ENCODE results near the gene MRTFA. TPM values are rescaled to one million over a fixed set of nuclear protein-coding genes. Genes with fewer than 3 reads are reported as not detected.
"Not testable (repeated sequence)": the region's sequence is repeated elsewhere in the genome, so short reads cannot be mapped to it uniquely, and the experiment has no call there.

Gene MRTFA
- total RNA-seq, 1 experiment from 2014 or later: 28.0 TPM

DNA sequence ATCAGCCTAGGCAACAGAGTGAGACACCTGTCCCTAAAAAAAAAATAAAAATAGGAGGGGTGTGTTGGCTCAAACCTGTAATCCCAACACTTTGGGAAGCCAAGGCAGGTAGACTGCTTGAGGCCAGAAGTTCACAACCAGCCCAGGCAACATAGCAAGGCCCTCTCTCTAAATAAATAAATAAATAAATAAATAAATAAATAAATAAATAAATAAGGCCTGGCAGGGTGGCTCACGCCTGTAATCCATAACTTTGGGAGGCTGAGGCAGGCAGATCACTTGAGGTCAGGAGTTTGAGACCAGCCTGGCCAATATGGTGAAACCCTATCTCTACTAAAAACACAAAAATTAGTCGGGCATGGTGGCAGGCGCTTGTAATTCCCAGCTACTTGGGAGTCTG lies 11.2 kb downstream of the MRTFA start:
- H3K4me2 ChIP-seq (ENCODE audit: low read length); H3K9me3 ChIP-seq (ENCODE audit: control insufficient read depth in 1 of 2, insufficient read depth in 1 of 2, low read depth in 1 of 2, low read length in 2 of 2); BruUV-seq (replicated peaks); intact Hi-C loops (cut with micrococcal nuclease); H3K27ac ChIP-seq (ENCODE audit: low read depth, low read length); H3K4me3 ChIP-seq (replicated peaks in 1 of 2; ENCODE audit: low read depth in 1 of 2, low read length in 2 of 2); H4K20me1 ChIP-seq (ENCODE audit: insufficient read depth); ATAC-seq; H3K36me3 ChIP-seq (ENCODE audit: control insufficient read depth in 1 of 2, insufficient read depth in 2 of 2, low read length in 2 of 2); H3K9ac ChIP-seq (ENCODE audit: low read length); DNase-seq (ENCODE audit: low read depth, low spot score); H2AFZ ChIP-seq (ENCODE audit: low read depth, low read length, poor library complexity, severe bottlenecking); RAD21 ChIA-PET (ENCODE audit: low non-redundant PET in 1 of 2, low total read pairs in 2 of 2, uncharacterized antibody in 2 of 2, unreplicated experiment in 2 of 2); H3K9me2 ChIP-seq (ENCODE audit: insufficient read depth); CTCF ChIA-PET; H3K27me3 ChIP-seq (ENCODE audit: insufficient read depth, low read length); POLR2A ChIA-PET: not testable (repeated sequence)
- Histone ChIP-seq H3K4me1 (ENCODE audit: control insufficient read depth in 1 of 2, insufficient read depth in 2 of 2, low read length in 2 of 2) (peaks cover 7 to 27% of the 10 kb centered on the region in 2 experiments), H3K79me2 (ENCODE audit: insufficient read depth, low read length) (peaks cover 79% of the 10 kb centered on the region)

DNA sequence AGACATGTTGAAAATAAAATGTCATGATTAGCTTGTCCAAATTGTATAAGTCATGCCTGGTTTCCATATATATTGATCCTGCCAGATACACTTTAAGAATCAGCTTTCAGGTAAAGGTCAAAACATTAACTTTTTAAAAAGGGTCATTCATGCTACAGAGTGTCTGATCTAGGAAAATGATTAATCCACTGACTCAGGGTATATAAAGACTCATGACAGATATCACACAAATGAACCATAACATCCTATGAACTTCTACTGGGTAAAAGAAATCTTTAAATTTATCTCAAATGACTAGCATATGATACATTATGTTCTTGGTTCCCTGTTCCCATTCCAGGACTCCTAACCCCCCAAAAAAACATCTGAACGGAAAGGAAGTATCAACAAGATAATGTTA lies 11.7 kb downstream of the MRTFA start:
- RAD21 ChIA-PET (ENCODE audit: low non-redundant PET in 1 of 2, low total read pairs in 2 of 2, uncharacterized antibody in 2 of 2, unreplicated experiment in 2 of 2): no interaction called here

More for the DNA sequence above, 11.7 kb downstream of the MRTFA start:
- intact Hi-C loops (cut with micrococcal nuclease): no loop called here
- ATAC-seq (no peak), DNase-seq (ENCODE audit: low read depth, low spot score) (no peak)
- Histone ChIP-seq H3K79me2 (ENCODE audit: insufficient read depth, low read length) (peaks cover 77% of the 10 kb centered on the region), H3K4me2 (ENCODE audit: low read length) (no peak overlapping the region), H3K9me2 (ENCODE audit: insufficient read depth) (no peaks in the 10 kb centered on the region), H3K36me3 (ENCODE audit: control insufficient read depth in 1 of 2, insufficient read depth in 2 of 2, low read length in 2 of 2) (no peaks in the 10 kb centered on the region), H2AFZ (ENCODE audit: low read depth, low read length, poor library complexity, severe bottlenecking) (no peak overlapping the region), H3K9ac (ENCODE audit: low read length) (no peak overlapping the region), H3K4me3 (replicated peaks in 1 of 2; ENCODE audit: low read depth in 1 of 2, low read length in 2 of 2) (no peak overlapping the region), H3K27me3 (ENCODE audit: insufficient read depth, low read length) (no peaks in the 10 kb centered on the region), H3K4me1 (ENCODE audit: control insufficient read depth in 1 of 2, insufficient read depth in 2 of 2, low read length in 2 of 2) (peaks cover 9 to 32% of the 10 kb centered on the region in 2 experiments), H4K20me1 (ENCODE audit: insufficient read depth) (no peaks in the 10 kb centered on the region), H3K9me3 (ENCODE audit: control insufficient read depth in 1 of 2, insufficient read depth in 1 of 2, low read depth in 1 of 2, low read length in 2 of 2) (no peaks in the 10 kb centered on the region), H3K27ac (ENCODE audit: low read depth, low read length) (no peak overlapping the region)
- BruUV-seq (replicated peaks): no TSS peak
- CTCF ChIA-PET: no interaction called here
- TF ChIP-seq ELF1 (IDR thresholded peaks at IDR 0.05; ENCODE audit: borderline replicate concordance, low read depth) (no peak), JUND (IDR thresholded peaks at IDR 0.05) (no peak), SRF (IDR thresholded peaks at IDR 0.05; ENCODE audit: low read depth) (no peak), EZH2phosphoT487 (IDR thresholded peaks at IDR 0.05; ENCODE audit: borderline replicate concordance) (no peak), RAD21 (IDR thresholded peaks at IDR 0.05; ENCODE audit: low read depth) (no peak), YY1 (IDR thresholded peaks at IDR 0.05; ENCODE audit: extremely low read depth, insufficient replicate concordance, low read depth, low read length) (no peak), CBX3 (IDR thresholded peaks at IDR 0.05; ENCODE audit: low read depth) (no peak)
- POLR2A ChIA-PET: interaction anchor here (1.0 kb wide), 1 partner anchor 12 kb away, joined by 3 read pairs; the partner anchor contains the start of gene MRTFA
